Glomerular endothelial cell (primary cell): Measurements from ENCODE around the gene PLK3. TPM values are rescaled to one million over a fixed set of nuclear protein-coding genes. Genes with fewer than 3 reads are reported as not detected.

Source experiments
- DNase-seq: peaks from one replicate; pipeline ENCODE4 v3.0.0-alpha.2; 2011; ENCODE audit warnings: low read depth, low spot score; ENCODE audit errors: extremely low read depth
- total RNA-seq: library from RNA; depleted of rRNA; stranded (reverse); fragments of >200 nt; gene quantifications from 2 replicates; pipeline ENCODE4 v1.2.3, GENCODE V29; 2015

Gene PLK3
- total RNA-seq, 1 donor from 2014 or later, result 56.1 TPM

- no peak for DNase-seq
Measured at GRCh38 chr1:44849575-44850132, 49.5 kb downstream of the PLK3 start.

DNA sequence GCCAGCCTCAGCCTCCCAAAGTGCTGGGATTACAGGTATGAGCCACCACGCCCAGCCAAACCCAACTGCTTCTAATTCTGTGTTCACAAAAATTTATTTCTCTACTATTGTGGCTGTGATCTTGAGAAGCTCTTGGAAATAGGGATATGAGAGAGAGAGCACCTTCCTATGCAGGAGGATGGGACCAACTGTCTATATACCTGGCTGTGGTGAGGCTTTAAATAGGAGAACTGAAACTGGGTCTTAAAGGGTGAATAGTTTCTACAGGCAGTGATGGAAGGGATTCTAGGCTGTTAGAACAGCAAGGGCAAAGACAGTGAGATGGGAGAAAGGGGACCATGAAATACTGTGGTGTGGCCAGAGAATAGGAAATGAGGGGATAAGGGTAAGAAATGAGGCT, 51.1 kb downstream of the PLK3 start:
- no peak for DNase-seq

- no peak for DNase-seq
Measured at GRCh38 chr1:44853201-44853600, 53.0 kb downstream of the PLK3 start.

DNA sequence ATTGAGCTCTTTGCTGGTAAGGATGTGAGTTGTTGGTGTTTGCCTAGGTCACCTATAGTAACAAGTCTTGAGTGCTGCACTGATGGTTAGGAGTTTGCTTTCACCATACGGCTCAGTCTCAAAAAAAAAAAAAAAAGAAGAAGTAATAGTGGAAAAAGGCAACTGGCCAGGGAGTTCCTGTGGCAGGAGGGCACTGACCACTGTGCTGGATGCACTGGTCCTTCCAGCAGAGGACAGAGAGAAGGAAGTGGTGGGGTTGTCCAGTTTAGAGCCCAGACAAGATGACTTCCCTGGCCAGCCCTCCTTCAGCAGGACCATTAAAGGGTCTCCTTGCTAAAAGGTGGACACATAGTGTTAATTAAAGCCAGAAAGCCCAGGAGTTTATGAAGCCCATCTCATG, 54.8 kb downstream of the PLK3 start:
- DNase-seq, result no peak

Other genes starting within 250 kb of the PLK3 start
- 2.2 and 3.9 TPM in 2 replicates for gene TMEM53, start 125.9 kb upstream of the PLK3 start, total RNA-seq
- gene ARMH1, start 125.7 kb upstream of the PLK3 start, total RNA-seq, result not detected in 2 replicates
- gene RNU5D-1, start 69.2 kb upstream of the PLK3 start, total RNA-seq, result not detected in 2 replicates
- 4.7 and 10.3 TPM in 2 replicates for gene KIF2C, start 60.5 kb upstream of the PLK3 start, total RNA-seq
- 1,433 and 2,325 TPM in 2 replicates for gene RPS8, start 24.8 kb upstream of the PLK3 start, total RNA-seq
- not detected in 2 replicates for gene BEST4, start 12.2 kb upstream of the PLK3 start, total RNA-seq
- gene DYNLT4, start 7.0 kb downstream of the PLK3 start, total RNA-seq, result 0.29 and 1.4 TPM in 2 replicates
- 8.8 and 17.9 TPM in 2 replicates for gene BTBD19, start 8.1 kb downstream of the PLK3 start, total RNA-seq
- gene PTCH2, start 42.9 kb downstream of the PLK3 start, total RNA-seq, result 0.19 and 0.23 TPM in 2 replicates
- gene EIF2B3, start 186.2 kb downstream of the PLK3 start, total RNA-seq, result 19.6 and 29.6 TPM in 2 replicates
- gene HECTD3, start 210.9 kb downstream of the PLK3 start, total RNA-seq, result 46.1 and 52.7 TPM in 2 replicates
- gene UROD, start 211.9 kb downstream of the PLK3 start, total RNA-seq, result 101 and 105 TPM in 2 replicates